ENCODE measurements around the gene ADGRL3. TPM values are rescaled to one million over a fixed set of nuclear protein-coding genes. Genes with fewer than 3 reads are reported as not detected.
"Not testable (repeated sequence)": the region's sequence is repeated elsewhere in the genome, so short reads cannot be mapped to it uniquely, and the experiment has no call there.

Gene ADGRL3
- total RNA-seq, 1 donor from 2014 or later, result 44.8 TPM

DNA sequence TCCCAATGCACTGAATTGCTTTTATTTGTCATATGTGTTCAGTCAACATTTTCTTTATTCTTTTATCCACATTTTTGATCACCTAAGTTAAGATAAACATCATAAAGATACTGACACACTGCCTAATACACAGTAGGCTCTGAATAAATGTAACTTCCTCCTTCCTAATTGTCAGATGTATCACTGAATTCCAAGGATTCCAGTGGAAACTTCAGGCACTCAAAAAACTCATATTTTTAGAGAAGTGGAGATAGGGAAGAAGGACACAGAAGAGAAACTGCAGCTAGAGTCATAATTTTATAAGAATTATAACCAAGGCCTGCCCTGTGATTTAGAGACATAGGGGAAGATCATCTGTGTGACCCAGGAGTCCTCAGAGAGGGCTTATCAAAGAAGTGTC is 753.3 kb downstream of the ADGRL3 start:
- DNase-seq (ENCODE audit: low spot score), result no peak

DNA sequence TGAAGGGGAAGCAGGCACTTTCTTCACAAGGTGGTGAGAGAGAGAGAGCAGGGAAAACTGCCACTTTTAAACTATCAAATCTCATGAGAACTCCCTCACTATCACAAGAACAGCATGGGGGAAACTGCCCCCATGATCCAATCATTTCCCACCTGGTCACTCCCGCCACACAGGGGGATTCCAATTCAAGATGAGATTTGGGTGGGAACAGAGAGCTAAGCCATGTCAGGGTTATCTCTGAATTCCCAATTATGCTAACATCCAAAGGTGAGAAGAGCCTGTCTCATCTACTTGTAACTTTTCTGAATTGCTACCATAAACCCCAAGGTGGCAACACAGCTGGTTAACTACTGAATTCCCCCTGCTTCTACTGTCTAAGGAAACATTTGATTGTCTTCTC is 758.5 kb downstream of the ADGRL3 start:
- Mint-ChIP-seq H3K36me3 (ENCODE audit: low read depth, unreplicated experiment) (no peaks in the 10 kb centered on the region), H3K27ac (ENCODE audit: unreplicated experiment) (no peak overlapping the region), H3K4me1 (ENCODE audit: unreplicated experiment) (no peaks in the 10 kb centered on the region), H3K9me3 (ENCODE audit: unreplicated experiment) (no peaks in the 10 kb centered on the region), H3K4me3 (ENCODE audit: unreplicated experiment) (no peak overlapping the region), H3K27me3 (ENCODE audit: unreplicated experiment) (peaks cover 1% of the 10 kb centered on the region)
- TF ChIP-seq, protein P1, sequence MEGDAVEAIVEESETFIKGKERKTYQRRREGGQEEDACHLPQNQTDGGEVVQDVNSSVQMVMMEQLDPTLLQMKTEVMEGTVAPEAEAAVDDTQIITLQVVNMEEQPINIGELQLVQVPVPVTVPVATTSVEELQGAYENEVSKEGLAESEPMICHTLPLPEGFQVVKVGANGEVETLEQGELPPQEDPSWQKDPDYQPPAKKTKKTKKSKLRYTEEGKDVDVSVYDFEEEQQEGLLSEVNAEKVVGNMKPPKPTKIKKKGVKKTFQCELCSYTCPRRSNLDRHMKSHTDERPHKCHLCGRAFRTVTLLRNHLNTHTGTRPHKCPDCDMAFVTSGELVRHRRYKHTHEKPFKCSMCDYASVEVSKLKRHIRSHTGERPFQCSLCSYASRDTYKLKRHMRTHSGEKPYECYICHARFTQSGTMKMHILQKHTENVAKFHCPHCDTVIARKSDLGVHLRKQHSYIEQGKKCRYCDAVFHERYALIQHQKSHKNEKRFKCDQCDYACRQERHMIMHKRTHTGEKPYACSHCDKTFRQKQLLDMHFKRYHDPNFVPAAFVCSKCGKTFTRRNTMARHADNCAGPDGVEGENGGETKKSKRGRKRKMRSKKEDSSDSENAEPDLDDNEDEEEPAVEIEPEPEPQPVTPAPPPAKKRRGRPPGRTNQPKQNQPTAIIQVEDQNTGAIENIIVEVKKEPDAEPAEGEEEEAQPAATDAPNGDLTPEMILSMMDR (IDR thresholded peaks at IDR 0.05; ENCODE audit: unreplicated experiment), result no peak
- no peak for DNase-seq (ENCODE audit: low spot score)

More for the DNA sequence above, 753.3 kb downstream of the ADGRL3 start:
- Mint-ChIP-seq H3K4me3 (ENCODE audit: unreplicated experiment) (no peak overlapping the region), H3K27me3 (ENCODE audit: unreplicated experiment) (no peaks in the 10 kb centered on the region), H3K9me3 (ENCODE audit: unreplicated experiment) (no peaks in the 10 kb centered on the region), H3K27ac (ENCODE audit: unreplicated experiment) (no peak overlapping the region), H3K36me3 (ENCODE audit: low read depth, unreplicated experiment) (peaks cover 4% of the 10 kb centered on the region), H3K4me1 (ENCODE audit: unreplicated experiment) (no peaks in the 10 kb centered on the region)
- TF ChIP-seq, protein P1 (IDR thresholded peaks at IDR 0.05; ENCODE audit: unreplicated experiment), result no peak

DNA sequence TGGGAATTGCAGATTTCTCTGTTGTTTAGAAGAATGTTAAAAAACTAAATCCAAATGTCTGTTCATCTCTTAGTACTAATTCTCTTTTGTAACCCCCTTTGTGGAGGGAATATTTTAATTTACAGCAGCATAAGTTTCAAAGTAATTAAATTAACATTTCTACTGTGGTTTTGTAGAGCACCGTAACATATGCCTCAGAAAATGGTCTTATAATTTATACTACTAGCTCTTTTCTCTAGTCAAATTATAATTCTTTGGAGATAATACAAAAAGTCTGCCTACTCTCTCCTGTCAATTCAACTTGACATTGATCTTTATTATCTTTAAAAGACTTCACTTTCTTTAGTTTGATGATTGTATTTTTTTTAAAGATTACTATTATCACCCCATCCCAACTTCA is 759.0 kb downstream of the ADGRL3 start:
- H3K4me1 Mint-ChIP-seq (ENCODE audit: unreplicated experiment), result no peaks in the 10 kb centered on the region
- H3K27ac Mint-ChIP-seq (ENCODE audit: unreplicated experiment), result no peak overlapping the region
- no peak for DNase-seq (ENCODE audit: low spot score)
- H3K36me3 Mint-ChIP-seq (ENCODE audit: low read depth, unreplicated experiment), result no peaks in the 10 kb centered on the region
- H3K27me3 Mint-ChIP-seq (ENCODE audit: unreplicated experiment), result peaks cover 1% of the 10 kb centered on the region
- TF ChIP-seq, protein P1 (IDR thresholded peaks at IDR 0.05; ENCODE audit: unreplicated experiment), result no peak
- no peaks in the 10 kb centered on the region for H3K9me3 Mint-ChIP-seq (ENCODE audit: unreplicated experiment)
- H3K4me3 Mint-ChIP-seq (ENCODE audit: unreplicated experiment), result no peak overlapping the region

DNA sequence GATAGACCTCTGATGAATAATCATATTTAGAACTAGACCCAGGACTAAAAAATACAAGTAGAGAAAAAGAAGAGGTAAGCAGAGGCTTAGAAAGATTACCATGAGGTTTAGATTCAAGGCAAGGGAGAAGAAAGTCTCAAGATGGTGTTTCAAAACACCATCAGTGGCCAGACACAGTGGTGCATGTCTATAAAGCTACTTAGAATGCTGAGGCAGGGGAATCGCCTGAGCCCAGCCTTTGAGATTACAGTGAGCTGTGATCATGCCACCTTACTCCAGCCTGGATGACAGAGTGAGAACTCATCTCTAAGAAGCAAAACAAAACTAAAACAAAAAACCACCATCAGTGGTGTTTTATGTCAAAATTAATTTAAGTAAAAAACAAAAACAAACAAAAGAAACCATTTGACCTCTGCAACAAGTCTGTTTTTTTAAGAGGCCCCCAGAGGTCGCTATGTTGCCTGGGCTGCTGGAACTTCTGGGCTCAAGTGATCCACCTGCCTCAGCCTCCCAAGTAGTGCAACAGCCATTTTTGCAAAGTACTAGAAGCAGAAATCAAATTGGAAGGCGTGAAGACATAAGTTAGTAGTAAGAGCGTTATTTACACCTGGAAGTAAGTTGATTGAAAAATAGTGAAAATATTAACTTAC is 784.3 kb downstream of the ADGRL3 start:
- Mint-ChIP-seq H3K4me3 (ENCODE audit: unreplicated experiment) (no peak overlapping the region), H3K27ac (ENCODE audit: unreplicated experiment) (no peak overlapping the region), H3K27me3 (ENCODE audit: unreplicated experiment) (no peaks in the 10 kb centered on the region), H3K4me1 (ENCODE audit: unreplicated experiment) (peaks cover 2% of the 10 kb centered on the region), H3K36me3 (ENCODE audit: low read depth, unreplicated experiment) (no peaks in the 10 kb centered on the region), H3K9me3 (ENCODE audit: unreplicated experiment) (no peaks in the 10 kb centered on the region)
- no peak for DNase-seq (ENCODE audit: low spot score)
- TF ChIP-seq, protein P1 (IDR thresholded peaks at IDR 0.05; ENCODE audit: unreplicated experiment), result no peak

DNA sequence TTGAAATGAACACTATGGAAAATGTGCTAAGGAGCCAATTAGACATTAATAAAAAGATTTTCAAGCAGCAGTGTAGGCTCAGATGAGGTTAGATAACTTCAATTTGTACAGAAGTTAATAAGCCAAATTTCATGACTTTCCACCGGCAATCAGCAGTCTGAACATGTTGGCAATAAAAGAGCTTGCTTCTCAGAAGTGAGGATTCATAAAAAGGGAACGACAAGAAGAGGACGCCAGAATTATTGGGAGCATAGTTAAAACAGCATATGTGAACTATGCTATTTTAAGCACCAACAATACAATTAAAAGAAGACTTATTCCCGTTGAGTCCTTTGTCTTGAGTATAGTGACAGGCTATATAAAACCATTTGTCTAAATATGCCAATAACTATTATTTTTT is 785.3 kb downstream of the ADGRL3 start:
- H3K27ac Mint-ChIP-seq (ENCODE audit: unreplicated experiment), result no peak overlapping the region
- no peaks in the 10 kb centered on the region for H3K36me3 Mint-ChIP-seq (ENCODE audit: low read depth, unreplicated experiment)
- H3K4me1 Mint-ChIP-seq (ENCODE audit: unreplicated experiment), result peaks cover 2% of the 10 kb centered on the region
- no peaks in the 10 kb centered on the region for H3K9me3 Mint-ChIP-seq (ENCODE audit: unreplicated experiment)
- H3K4me3 Mint-ChIP-seq (ENCODE audit: unreplicated experiment), result no peak overlapping the region
- TF ChIP-seq, protein P1 (IDR thresholded peaks at IDR 0.05; ENCODE audit: unreplicated experiment), result no peak
- DNase-seq (ENCODE audit: low spot score), result no peak
- no peaks in the 10 kb centered on the region for H3K27me3 Mint-ChIP-seq (ENCODE audit: unreplicated experiment)

DNA sequence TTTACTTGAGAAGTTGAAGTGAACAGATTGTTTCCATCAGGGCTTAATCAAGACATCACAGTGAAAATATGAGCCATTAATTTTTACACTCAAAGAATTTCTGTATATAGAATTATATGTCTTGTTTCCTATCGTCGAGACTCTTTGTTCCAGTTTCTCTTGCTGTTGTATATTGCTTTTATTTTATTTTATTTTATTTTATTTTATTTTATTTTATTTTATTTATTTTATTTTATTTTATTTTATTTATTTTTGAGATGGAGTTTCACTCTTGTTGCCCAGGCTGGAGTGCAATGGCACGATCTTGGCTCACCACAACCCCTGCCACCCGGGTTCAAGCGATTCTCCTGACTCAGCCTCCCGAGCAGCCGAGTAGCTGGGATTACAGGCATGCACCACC is 786.8 kb downstream of the ADGRL3 start:
- not testable (repeated sequence) for H3K27me3 Mint-ChIP-seq (ENCODE audit: unreplicated experiment); DNase-seq (ENCODE audit: low spot score); H3K4me3 Mint-ChIP-seq (ENCODE audit: unreplicated experiment); H3K4me1 Mint-ChIP-seq (ENCODE audit: unreplicated experiment); H3K9me3 Mint-ChIP-seq (ENCODE audit: unreplicated experiment); H3K27ac Mint-ChIP-seq (ENCODE audit: unreplicated experiment); H3K36me3 Mint-ChIP-seq (ENCODE audit: low read depth, unreplicated experiment)

Measured in endothelial cell (in vitro differentiated cells).